Mesenteric fat pad (tissue), 1 donor: ENCODE measurements around the gene CDADC1. TPM values are rescaled to one million over a fixed set of nuclear protein-coding genes. Genes with fewer than 3 reads are reported as not detected.
"Not testable (repeated sequence)": the region's sequence is repeated elsewhere in the genome, so short reads cannot be mapped to it uniquely, and the experiment has no call there.

Experiments used
- DNase-seq: peaks from one replicate; pipeline ENCODE4 v3.0.0-alpha.2; 2020; ENCODE audit warnings: low spot score
- total RNA-seq: library from RNA; stranded (reverse); fragmentation: NEBNext Ultra II Directional; extraction: Animal tissue kit (Norgen Biotek cat#: 25700); gene quantifications from one replicate; pipeline ENCODE4 v1.2.1, GENCODE V29; 2021
- donor health status: DM: yes; HTN: yes; CAD: no.

The CDADC1 gene
- total RNA-seq, 1 donor from 2014 or later, result 12.3 TPM

- no peak for DNase-seq
Observed at GRCh38 chr13:49292742-49293486, 45.2 kb downstream of the CDADC1 start.

DNA sequence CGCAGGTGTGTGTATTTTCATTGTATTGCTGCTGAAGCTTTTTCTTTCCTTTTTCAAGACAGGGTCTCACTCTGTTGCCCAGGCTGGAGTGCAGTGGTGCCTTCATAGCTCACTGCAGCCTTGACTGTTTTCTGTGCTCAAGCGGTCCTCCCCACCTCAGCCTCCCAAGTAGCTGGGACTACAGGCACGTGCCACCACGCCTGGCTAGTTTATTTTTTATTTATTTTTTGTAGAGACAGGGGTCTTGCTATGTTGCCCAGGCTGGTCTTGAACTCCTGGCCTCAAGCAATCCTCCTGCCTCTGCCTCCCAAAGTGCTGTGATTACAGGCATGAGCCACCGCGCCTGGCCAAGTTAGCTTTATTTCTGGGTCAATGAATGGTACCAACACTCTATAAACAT, 47.0 kb downstream of the CDADC1 start:
- DNase-seq, result not testable (repeated sequence)

DNA sequence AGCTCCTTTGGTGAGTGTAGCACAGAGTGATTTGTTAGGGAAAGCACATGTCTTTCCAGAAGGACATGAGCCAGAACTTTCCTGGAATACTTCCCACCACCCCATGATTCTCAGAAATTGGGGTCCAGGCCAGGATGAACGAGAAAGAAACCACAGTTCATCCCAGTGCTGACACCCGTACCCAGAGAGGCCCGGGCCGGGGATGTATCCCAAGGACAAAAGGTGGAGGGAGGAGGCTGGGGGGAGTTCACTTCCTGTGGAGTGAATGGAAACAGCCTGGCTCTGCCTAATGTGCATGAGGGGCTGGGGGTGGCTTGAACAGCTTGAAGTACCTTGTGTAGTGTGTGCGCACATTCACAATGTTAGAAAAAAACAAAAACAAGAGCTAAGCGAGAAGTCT, 47.5 kb downstream of the CDADC1 start:
- no peak for DNase-seq

GRCh38 chr13:49296659-49297058, 48.9 kb downstream of the CDADC1 start:
- DNase-seq, result no peak

DNA sequence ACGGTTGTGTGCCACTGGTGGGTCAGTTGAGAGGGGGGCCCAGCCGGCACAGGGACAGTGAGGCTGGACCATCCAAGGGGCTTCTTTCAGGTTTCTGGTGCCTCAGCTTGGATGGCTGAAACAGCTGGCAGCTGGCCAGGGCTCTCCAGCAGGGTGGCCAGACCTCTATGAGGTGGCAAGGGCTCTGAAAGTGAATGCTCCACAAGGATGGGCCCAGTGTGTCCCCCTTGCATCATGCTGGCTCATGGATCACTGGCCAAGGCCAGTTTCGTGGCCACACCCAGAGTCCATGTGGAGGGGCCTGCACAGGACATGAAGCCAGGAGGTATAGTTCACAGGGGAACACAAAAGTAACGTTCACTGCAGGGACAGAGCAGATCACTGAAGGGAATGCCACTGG, 49.6 kb downstream of the CDADC1 start:
- no peak for DNase-seq

DNA sequence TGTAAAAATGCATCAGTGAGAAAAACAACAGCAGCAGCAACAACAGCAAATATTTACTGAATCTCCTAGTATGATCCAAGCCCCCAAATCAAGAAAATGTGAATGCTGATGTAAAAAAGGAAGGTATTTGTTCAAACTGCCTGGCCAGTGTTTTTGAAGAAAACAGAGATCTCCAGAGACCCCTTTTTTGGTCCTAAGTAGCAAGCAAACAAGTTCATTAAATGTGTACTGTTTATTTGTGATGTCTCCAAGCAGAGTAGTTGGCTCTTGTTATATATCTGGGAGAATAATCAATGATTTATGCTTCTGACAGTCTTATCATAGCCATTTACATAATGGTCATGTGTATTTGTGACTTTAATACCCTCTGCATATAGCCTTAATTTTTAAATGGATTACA, 50.7 kb downstream of the CDADC1 start:
- no peak for DNase-seq

DNA sequence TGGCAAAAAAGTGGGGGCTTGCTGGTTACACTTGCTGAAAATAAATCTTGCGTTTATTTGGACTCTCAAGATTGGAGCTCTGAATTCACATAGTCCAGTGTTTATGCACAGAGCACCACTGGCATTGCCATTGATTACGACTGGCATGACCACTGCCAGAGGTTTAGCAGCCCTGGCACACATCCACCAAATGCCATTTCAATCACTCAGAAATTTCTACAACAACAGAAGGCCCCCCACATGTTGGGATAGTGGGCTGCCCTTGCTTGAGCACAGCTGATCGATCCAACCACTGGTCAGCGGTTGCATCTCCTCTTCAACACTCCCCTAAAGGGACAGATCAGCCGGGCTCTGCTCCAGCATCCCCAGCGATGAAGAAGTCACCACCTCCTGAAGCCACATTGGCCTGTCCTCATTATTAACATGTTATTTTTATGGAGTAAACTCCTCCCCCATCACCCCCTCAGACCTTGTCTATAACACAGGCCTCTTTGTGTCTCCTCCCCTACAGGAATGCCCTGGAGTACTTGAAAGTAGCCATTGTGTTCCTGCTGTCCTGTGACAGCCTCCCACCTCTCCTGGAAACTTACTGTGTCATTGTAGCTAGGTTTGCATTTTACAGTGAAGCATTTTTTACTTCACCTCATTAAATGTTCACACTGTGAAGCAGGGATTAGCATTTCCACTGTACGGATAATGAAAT, 51.3 kb downstream of the CDADC1 start:
- no peak for DNase-seq

DNA sequence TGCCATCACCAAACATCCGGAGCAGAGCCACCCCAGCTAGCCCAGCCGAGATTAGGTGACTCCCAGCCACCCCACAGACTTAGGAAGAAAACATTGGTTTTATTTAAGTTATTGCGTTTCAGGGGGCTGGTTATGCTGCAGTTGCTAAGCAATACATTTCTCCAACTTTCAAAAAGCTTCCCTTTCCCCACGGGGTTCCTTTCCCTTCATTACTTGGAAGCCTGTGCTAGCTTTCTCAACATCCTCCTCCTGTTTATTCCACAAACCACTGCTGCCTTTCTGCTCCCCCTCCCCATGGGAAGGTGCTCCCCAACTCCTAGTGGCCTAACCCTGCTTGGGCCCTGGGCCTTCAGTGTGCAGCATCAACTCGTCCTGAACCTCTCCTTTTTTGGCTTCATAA, 52.6 kb downstream of the CDADC1 start:
- DNase-seq, result no peak

GRCh38 chr13:49300739-49301589, 53.2 kb downstream of the CDADC1 start:
- no peak for DNase-seq

DNA sequence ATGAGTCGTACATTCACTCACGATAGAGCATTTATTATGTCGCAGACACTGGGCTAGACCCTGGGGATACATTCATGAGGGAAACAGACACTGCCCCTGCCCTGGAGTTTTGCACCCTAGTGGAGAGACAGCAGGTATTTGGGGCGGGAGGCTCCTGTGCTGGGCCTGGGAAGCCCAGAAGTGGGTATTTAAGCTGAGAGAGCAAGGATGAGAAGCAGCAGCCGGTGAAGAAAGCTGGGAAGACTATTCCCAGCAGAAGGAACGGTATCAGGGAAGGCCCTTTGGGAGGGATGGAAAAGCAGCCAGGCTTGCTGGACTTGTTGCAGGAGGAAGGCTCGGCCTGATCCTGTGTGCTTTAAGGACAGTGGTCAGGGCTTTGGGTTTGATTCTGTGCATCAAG, 54.5 kb downstream of the CDADC1 start:
- no peak for DNase-seq

GRCh38 chr13:49302817-49303216, 55.1 kb downstream of the CDADC1 start:
- no peak for DNase-seq

DNA sequence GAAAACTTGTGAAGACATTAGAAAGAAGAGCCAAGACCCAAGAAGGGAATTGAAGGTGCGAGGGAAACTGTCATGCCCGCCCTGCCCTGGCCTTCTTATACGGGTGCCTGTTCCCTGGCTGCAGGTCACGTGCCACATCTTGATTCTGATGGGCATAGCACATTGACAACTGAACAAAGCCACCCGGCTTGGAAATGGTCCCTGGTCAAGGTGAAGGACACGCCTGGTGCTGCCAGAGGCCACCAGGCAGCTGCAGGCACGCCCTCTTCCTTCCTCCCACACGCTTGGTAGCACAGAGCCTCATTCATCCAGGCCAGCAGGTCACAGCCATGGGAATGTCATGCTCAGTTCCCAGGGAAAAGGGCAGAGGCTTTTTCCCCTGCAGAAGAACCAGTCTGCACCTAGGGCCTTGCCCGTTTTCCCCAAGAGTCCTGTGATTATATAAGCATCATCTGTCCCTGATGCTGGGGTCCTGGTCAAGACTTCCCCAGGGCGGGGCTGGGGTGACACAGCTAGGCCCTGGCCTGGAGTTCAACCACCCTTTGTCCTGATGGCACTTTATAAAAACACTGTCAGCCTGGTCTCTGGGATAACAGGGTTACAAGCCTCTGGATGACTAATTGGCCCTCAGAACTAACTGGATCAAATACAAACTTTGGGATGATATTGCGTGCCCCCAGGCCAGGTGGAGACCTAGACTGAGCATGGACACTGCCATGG, 56.0 kb downstream of the CDADC1 start:
- DNase-seq, result no peak

DNA sequence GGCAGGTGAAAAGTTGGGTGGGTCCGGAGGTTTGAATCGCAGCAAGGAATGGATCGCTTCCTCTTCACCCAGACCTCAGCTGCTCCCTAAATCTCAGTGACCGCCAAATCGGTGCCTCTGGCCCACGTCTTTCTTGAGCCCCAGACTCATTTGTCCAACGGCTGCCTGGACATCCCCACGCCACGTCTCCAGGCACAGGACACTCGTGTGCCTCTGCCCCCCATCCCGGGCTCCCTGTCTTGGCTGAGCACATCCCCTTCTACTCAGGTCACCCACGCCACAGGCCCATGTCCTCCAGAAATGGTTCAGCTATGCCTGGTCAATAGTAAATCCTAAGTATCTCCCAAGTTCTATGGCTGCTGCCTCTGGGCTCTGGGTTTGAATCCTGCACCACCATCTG, 56.6 kb downstream of the CDADC1 start:
- no peak for DNase-seq

DNA sequence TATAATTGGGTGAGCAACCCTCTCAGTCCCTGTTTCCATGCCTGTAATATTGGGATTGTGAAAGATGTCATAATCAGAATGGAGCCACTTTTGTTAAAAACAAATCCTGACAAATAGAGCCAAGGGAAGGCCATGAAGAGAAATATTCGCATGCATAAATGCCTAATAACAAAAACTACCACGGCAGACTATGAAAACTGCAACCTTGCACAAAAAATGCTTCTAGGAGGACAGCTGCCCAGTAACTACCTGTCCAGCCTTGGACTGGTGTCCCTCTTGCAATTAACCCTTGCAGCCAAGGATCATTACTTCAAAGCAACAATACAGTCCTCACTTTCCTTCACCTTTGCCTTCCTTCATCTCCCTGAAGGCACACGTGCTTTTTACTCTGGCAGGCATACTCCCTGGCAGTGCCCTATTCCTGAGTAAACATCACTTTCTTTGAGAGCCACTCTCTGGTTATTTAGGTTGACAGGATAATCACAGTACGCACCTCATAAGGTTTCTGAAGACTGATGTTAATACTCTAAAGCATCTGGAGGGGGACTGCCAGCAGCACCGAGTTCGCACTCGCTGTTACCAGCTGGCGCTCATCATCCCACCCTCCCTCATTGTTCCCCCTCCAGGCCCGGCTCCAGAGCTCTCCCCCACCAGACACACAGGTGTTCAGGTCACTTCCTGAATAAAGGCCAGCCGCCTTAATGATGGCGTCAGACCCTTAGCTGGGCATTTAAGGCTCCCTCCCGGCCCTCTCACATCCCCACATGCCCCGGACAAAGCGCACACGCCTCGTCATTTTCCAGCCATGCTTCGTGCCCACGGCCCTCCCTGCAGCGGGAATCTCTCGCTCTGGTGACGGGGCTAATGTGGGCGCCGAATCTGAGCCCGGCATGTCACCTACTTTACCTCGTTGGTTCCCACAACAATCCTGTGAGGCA, 57.3 kb downstream of the CDADC1 start:
- DNase-seq, result no peak

- DNase-seq, result no peak
Observed at GRCh38 chr13:49305792-49306425, 58.2 kb downstream of the CDADC1 start.

DNA sequence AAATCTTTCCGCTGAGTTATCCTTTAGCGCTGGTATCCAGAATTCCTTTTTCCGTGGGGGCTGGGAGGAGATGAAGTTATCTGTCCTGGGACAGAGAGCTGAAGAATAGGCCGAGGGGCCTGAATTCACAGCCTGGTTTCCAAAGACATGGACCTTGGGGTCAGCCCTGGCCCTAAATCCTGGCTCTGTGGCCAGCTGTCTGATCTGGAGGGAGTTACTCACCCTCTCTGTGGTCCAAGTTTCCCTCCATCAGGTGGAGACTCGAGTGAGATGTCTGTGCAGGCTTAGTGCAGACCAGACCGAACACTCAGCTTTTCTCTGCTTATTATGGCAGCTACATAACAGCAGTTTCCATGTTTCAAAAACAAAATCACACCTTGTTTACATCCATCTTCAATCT, 59.6 kb downstream of the CDADC1 start:
- no peak for DNase-seq

GRCh38 chr13:49308097-49308875, 60.6 kb downstream of the CDADC1 start:
- no peak for DNase-seq

GRCh38 chr13:49308921-49309408, 61.2 kb downstream of the CDADC1 start:
- DNase-seq, result no peak

DNA sequence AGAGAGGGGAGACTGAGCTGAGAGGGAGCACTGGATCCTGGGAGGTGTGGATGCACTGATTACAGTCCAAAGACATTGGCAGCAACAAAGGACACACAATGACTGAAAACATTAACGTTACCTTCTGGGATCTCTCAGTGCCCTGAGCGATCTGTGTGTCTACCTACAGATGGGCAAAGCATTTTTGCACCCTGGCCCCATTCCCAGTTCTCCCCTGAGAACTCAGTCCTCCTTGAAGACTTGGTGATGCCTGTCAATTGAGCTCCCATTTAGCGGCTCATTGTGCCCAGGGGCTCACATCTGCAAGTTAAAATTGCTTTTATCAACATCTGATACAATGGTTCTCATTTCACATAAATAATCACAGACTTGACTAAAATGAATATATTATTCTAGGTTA, 62.5 kb downstream of the CDADC1 start:
- DNase-seq, result no peak
